HepG2 (cell line): Measurements from ENCODE around the gene OR10AD1. TPM values are rescaled to one million over a fixed set of nuclear protein-coding genes. Genes with fewer than 3 reads are reported as not detected.

Experiments used
- ATAC-seq: fragments of 200-7000 bp; cut with Tn5 transposase; 3 replicates; pipeline ENCODE4 v1.9.1; 2020; ENCODE audit warnings: mild to moderate bottlenecking, moderate library complexity
- BruUV-seq: library from RNA; stranded (reverse); fragments of 400-500 nt; replicated peaks from 2 replicates; lab custom pipeline; 2021; lab: Mats Ljungman, UMichigan
- CTCF ChIA-PET: fragments of 300-600 bp; formaldehyde crosslinking; extraction: SDS; loops from one replicate; lab custom pipeline; 2021; ENCODE audit warnings: low total read pairs, inconsistent platforms, low intra/inter-chr PET ratio; lab: Yijun Ruan, JAX
- POLR2A ChIA-PET: fragments of 350-600 bp; sonication (Branson Sonifier 250); formaldehyde crosslinking; loops from one replicate; lab custom pipeline; 2020; ENCODE audit warnings: antibody characterized with exemption, inconsistent platforms; lab: Yijun Ruan, JAX
- DNase-seq: peaks from one replicate; pipeline ENCODE4 v3.0.0-alpha.2; 2015; ENCODE audit warnings: low spot score
- FAIRE-seq: peaks from 3 replicates; lab custom pipeline; 2011; peaks lifted over from hg19 to GRCh38; lab: Jason Lieb, UNC
- H2AFZ ChIP-seq: one replicate; pipeline ENCODE4 v1.6.1; 2011; ENCODE audit warnings: low read length, inconsistent platforms
- H3K27ac ChIP-seq: fragments of 300-600 bp; 3 replicates; pipeline ENCODE4 v1.8.0; 2011; ENCODE audit warnings: mixed run types, mild to moderate bottlenecking, mixed read lengths, low read length, inconsistent platforms; ENCODE audit not compliant: insufficient read depth; ENCODE audit errors: extremely low read length
- H3K27me3 ChIP-seq, 2 experiments: fragments of 200-600 bp in 1 of 2; 2 replicates in 1 of 2; 3 replicates in 1 of 2; pipeline versions ENCODE4 v1.6.0 to v1.8.0; 2011; ENCODE audit warnings: low read length in 2 of 2, mild to moderate bottlenecking in 2 of 2, moderate library complexity in 2 of 2, inconsistent platforms in 1 of 2; ENCODE audit not compliant: insufficient read depth in 2 of 2, control insufficient read depth in 1 of 2
- H3K36me3 ChIP-seq, 2 experiments: fragments of 200-600 bp in 1 of 2; replicated peaks in 1 of 2; 2 replicates in 1 of 2; 3 replicates in 1 of 2; pipeline versions ENCODE4 v1.5.1 to v1.8.0; 2011; ENCODE audit warnings: low read length in 2 of 2, inconsistent platforms in 1 of 2; ENCODE audit not compliant: insufficient read depth in 2 of 2, control insufficient read depth in 1 of 2
- H3K4me1 ChIP-seq: 2 replicates; pipeline ENCODE4 v1.5.1; 2012; ENCODE audit warnings: low read length, inconsistent platforms; ENCODE audit not compliant: insufficient read depth
- H3K4me2 ChIP-seq: 2 replicates; pipeline ENCODE4 v1.6.0; 2011; ENCODE audit warnings: low read depth, low read length, inconsistent platforms
- H3K4me3 ChIP-seq, 3 experiments: fragments of 200-600 bp in 1 of 3; sonication (generic), shearing (Covaris generic) in 1 of 3; replicated peaks in 1 of 3; 2 replicates each; pipeline ENCODE4 v1.5.1; 2011 to 2016; ENCODE audit warnings: low read length in 3 of 3, inconsistent platforms in 2 of 3, low read depth in 2 of 3, mild to moderate bottlenecking in 2 of 3, control low read depth in 1 of 3, mixed read lengths in 1 of 3; ENCODE audit not compliant: insufficient read depth in 1 of 3
- H3K79me2 ChIP-seq: one replicate; pipeline ENCODE4 v1.6.1; 2011; ENCODE audit warnings: low read length, inconsistent platforms; ENCODE audit not compliant: insufficient read depth
- H3K9ac ChIP-seq: 2 replicates; pipeline ENCODE4 v1.6.0; 2011; ENCODE audit warnings: mild to moderate bottlenecking, low read depth, low read length, inconsistent platforms; ENCODE audit not compliant: insufficient read depth
- H3K9me3 ChIP-seq: 2 replicates; pipeline ENCODE4 v1.5.1; 2012; ENCODE audit warnings: mild to moderate bottlenecking, low read length
- H4K20me1 ChIP-seq: 2 replicates; pipeline ENCODE4 v1.6.0; 2011; ENCODE audit warnings: inconsistent platforms, mild to moderate bottlenecking, low read length, moderate library complexity; ENCODE audit not compliant: insufficient read depth
- ADNP ChIP-seq: sonication (generic); formaldehyde crosslinking; IDR thresholded peaks from 2 replicates; pipeline ENCODE4 v1.4.0; 2020; ENCODE audit warnings: missing genetic modification reagents
- CBX5 ChIP-seq: sonication (generic); formaldehyde crosslinking; IDR thresholded peaks from 2 replicates; pipeline ENCODE4 v1.4.0; 2020; ENCODE audit warnings: missing genetic modification reagents, borderline replicate concordance
- CSRNP2 ChIP-seq: sonication (generic); formaldehyde crosslinking; conservative IDR thresholded peaks from 2 replicates; pipeline ENCODE4 v1.8.0; 2022; ENCODE audit warnings: low read depth, missing genetic modification reagents
- GTF3A ChIP-seq: sonication (generic); formaldehyde crosslinking; conservative IDR thresholded peaks from 2 replicates; pipeline ENCODE4 v1.4.0; 2020; ENCODE audit warnings: mild to moderate bottlenecking, missing genetic modification reagents
- HNF1B ChIP-seq: sonication (generic); formaldehyde crosslinking; IDR thresholded peaks from 2 replicates; pipeline ENCODE4 v1.5.1; 2020; ENCODE audit warnings: mild to moderate bottlenecking, moderate library complexity, missing genetic modification reagents
- PPARG ChIP-seq: conservative IDR thresholded peaks from 2 replicates; pipeline ENCODE4 v1.6.1; 2016; ENCODE audit warnings: missing biosample characterization, missing genetic modification reagents
- SETDB1 ChIP-seq: sonication (generic); formaldehyde crosslinking; IDR thresholded peaks from 2 replicates; pipeline ENCODE4 v1.5.1; 2020; ENCODE audit warnings: missing genetic modification reagents, mild to moderate bottlenecking, borderline replicate concordance
- TEAD3 ChIP-seq: optimal IDR thresholded peaks from 2 replicates; pipeline ENCODE3; 2016; ENCODE audit warnings: borderline replicate concordance
- YY1 ChIP-seq: IDR thresholded peaks from 2 replicates; pipeline ENCODE4 v1.6.1; 2011; ENCODE audit warnings: low read length, low read depth, moderate library complexity, mild to moderate bottlenecking; ENCODE audit not compliant: insufficient read depth, insufficient replicate concordance
- ZBTB7A ChIP-seq: sonication (generic); formaldehyde crosslinking; IDR thresholded peaks from 2 replicates; pipeline ENCODE4 v1.8.0; 2022; ENCODE audit warnings: mild to moderate bottlenecking, missing genetic modification reagents
- ZFAT ChIP-seq: sonication (generic); formaldehyde crosslinking; conservative IDR thresholded peaks from 2 replicates; pipeline ENCODE4 v1.8.1; 2023; ENCODE audit warnings: missing genetic modification reagents, inconsistent platforms
- ZNF350 ChIP-seq: sonication (generic); formaldehyde crosslinking; IDR thresholded peaks from 2 replicates; pipeline ENCODE4 v1.4.0; 2020; ENCODE audit warnings: mild to moderate bottlenecking, low read depth, missing genetic modification reagents, borderline replicate concordance
- ZNF431 ChIP-seq: sonication (generic); formaldehyde crosslinking; IDR thresholded peaks from 2 replicates; pipeline ENCODE4 v1.9.0; 2022; ENCODE audit warnings: missing genetic modification reagents, low read depth, mild to moderate bottlenecking, borderline replicate concordance
- ZNF468 ChIP-seq: sonication (generic); formaldehyde crosslinking; IDR thresholded peaks from 2 replicates; pipeline ENCODE4 v1.8.0; 2022; ENCODE audit warnings: mild to moderate bottlenecking, moderate library complexity, missing genetic modification reagents
- WGBS: methylation state at CpG from one replicate; pipeline ENCODE4 v1.1.6; 2017; ENCODE audit warnings: low lambda C conversion rate; 5-methylcytosine and 5-hydroxymethylcytosine counted together
- in situ Hi-C: cut with HindIII; loops from 2 replicates; pipeline ENCODE4 v1.10.0; 2017; ENCODE audit warnings: low pct_unique_long_range_greater_than_20kb; ENCODE audit not compliant: extremely low pct_ligation_motif_present
- intact Hi-C: fragments of 100-400 bp; cut with micrococcal nuclease; formaldehyde crosslinking; loops from one replicate; pipeline ENCODE4 v1.10.0; 2022; ENCODE audit not compliant: unreplicated experiment
- polyA plus RNA-seq, 8 experiments: library from polyadenylated mRNA; depleted of rRNA in 3 of 8; stranded (reverse) in 7 of 8; unstranded in 1 of 8; fragments of >200 nt; fragmentation: Illumina TruSeq in 4 of 8; extraction: Trizol in 4 of 8; gene quantifications; 2 replicates each; pipeline versions ENCODE4 v1.2.1 to v1.2.3, GENCODE V29; 2011 to 2016; ENCODE audit warnings: low read depth in 4 of 8, missing spikeins in 1 of 8, mixed read lengths in 1 of 8; ENCODE audit not compliant: insufficient read depth in 1 of 8
- total RNA-seq, 5 experiments: library from RNA; depleted of rRNA; stranded (reverse); fragments of >200 nt; fragmentation: Illumina TruSeq; extraction: Trizol; gene quantifications; 2 replicates each; pipeline ENCODE4 v1.2.3, GENCODE V29; 2016; ENCODE audit warnings: low read depth in 1 of 5
- TF ChIP-seq, protein P1 (sequence below): sonication (generic); formaldehyde crosslinking; IDR thresholded peaks from 2 replicates; pipeline ENCODE4 v1.5.0; 2020; ENCODE audit warnings: missing genetic modification reagents
- TF ChIP-seq, protein P2 (sequence below): sonication (generic); formaldehyde crosslinking; IDR thresholded peaks from 2 replicates; pipeline ENCODE4 v1.5.0; 2020; ENCODE audit warnings: mild to moderate bottlenecking, missing genetic modification reagents

OR10AD1 gene
- total and polyA plus RNA-seq, 2 of the 13 experiments (the other 11 are each of a cell fraction or from before 2014, with no cell fraction given): not detected

DNA sequence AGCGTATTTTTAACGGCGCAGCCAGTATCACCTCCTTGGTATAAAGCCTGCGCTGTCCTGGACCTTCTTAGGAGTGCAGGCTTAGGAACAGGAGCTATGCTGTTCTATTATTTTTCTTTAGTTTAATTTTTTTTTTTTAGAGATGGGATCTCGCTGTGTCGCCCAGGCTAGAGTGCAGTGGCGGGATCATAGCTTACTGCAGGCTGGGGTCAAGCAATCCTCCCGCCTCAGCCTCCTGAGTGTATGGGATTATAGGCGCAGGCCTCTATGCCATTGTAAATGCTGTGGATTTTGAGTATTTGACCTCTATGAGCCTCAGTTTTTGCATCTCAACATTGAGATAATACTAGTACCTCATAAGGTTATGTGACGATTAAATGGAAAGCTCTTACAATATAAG is 4.1 kb downstream of the OR10AD1 start:
- POLR2A ChIA-PET: no interaction called here
- Histone ChIP-seq H3K9me3 (no peaks in the 10 kb centered on the region), H3K9ac (no peak overlapping the region), H3K27ac (no peak overlapping the region), H3K36me3 (no peaks in the 10 kb centered on the region), H2AFZ (no peak overlapping the region), H3K4me1 (no peaks in the 10 kb centered on the region), H4K20me1 (no peaks in the 10 kb centered on the region)
- 73% methylated on average over 10 of the region's 10 CpGs for WGBS
- TF ChIP-seq ZNF350 (CRISPR knock-in tag) (no peak), ZNF431 (CRISPR knock-in tag) (no peak), HNF1B (CRISPR knock-in tag) (no peak), ADNP (no peak), CSRNP2 (CRISPR knock-in tag) (no peak), GTF3A (CRISPR knock-in tag) (no peak), YY1 (no peak), ZFAT (CRISPR knock-in tag) (no peak), ZNF468 (CRISPR knock-in tag) (no peak), ZBTB7A (CRISPR knock-in tag) (no peak), SETDB1 (no peak), CBX5 (CRISPR knock-in tag) (no peak), PPARG (CRISPR knock-in tag) (no peak), TEAD3 (CRISPR knock-in tag) (no peak)
- TF ChIP-seq, protein P1, sequence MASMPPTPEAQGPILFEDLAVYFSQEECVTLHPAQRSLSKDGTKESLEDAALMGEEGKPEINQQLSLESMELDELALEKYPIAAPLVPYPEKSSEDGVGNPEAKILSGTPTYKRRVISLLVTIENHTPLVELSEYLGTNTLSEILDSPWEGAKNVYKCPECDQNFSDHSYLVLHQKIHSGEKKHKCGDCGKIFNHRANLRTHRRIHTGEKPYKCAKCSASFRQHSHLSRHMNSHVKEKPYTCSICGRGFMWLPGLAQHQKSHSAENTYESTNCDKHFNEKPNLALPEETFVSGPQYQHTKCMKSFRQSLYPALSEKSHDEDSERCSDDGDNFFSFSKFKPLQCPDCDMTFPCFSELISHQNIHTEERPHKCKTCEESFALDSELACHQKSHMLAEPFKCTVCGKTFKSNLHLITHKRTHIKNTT (CRISPR knock-in tag): no peak
- TF ChIP-seq, protein P2, sequence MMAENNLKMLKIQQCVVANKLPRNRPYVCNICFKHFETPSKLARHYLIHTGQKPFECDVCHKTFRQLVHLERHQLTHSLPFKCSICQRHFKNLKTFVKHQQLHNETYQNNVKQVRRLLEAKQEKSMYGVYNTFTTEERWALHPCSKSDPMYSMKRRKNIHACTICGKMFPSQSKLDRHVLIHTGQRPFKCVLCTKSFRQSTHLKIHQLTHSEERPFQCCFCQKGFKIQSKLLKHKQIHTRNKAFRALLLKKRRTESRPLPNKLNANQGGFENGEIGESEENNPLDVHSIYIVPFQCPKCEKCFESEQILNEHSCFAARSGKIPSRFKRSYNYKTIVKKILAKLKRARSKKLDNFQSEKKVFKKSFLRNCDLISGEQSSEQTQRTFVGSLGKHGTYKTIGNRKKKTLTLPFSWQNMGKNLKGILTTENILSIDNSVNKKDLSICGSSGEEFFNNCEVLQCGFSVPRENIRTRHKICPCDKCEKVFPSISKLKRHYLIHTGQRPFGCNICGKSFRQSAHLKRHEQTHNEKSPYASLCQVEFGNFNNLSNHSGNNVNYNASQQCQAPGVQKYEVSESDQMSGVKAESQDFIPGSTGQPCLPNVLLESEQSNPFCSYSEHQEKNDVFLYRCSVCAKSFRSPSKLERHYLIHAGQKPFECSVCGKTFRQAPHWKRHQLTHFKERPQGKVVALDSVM (CRISPR knock-in tag): no peak
- TF ChIP-seq, all 625 proteins: peak for 0
- DNase-seq (no peak), FAIRE-seq (no peak), ATAC-seq (no peak)
- BruUV-seq: no TSS peak
- CTCF ChIA-PET: no interaction called here
- Histone ChIP-seq H3K27me3 (no peaks in the 10 kb centered on the region; a peak in 1 of 5 replicates), H3K79me2 (no peaks in the 10 kb centered on the region), H3K4me3 (no peak overlapping the region), H3K4me2 (no peak overlapping the region)
- intact Hi-C loops: no loop called here
- in situ Hi-C loops: no loop called here
